IMR-90 (cell line): Measurements from ENCODE around the gene TNFRSF11A. TPM values are rescaled to one million over a fixed set of nuclear protein-coding genes. Genes with fewer than 3 reads are reported as not detected.

Source experiments
- ATAC-seq: fragments of 200-7000 bp; cut with Tn5 transposase; 2 replicates; pipeline ENCODE4 v1.9.1; 2020; ENCODE audit warnings: low read depth, mild to moderate bottlenecking, moderate library complexity
- BruUV-seq: library from RNA; stranded (reverse); fragments of 400-500 nt; replicated peaks from 2 replicates; lab custom pipeline; 2021; lab: Mats Ljungman, UMichigan
- CTCF ChIA-PET: fragments of 300-600 bp; formaldehyde crosslinking; extraction: SDS; loops from one replicate; lab custom pipeline; 2021; ENCODE audit warnings: antibody characterized with exemption; lab: Yijun Ruan, JAX
- POLR2A ChIA-PET: fragments of 300-600 bp; sonication (Branson Sonifier 250); formaldehyde crosslinking; loops from one replicate; lab custom pipeline; 2022; ENCODE audit warnings: antibody characterized with exemption; ENCODE audit not compliant: unreplicated experiment; lab: Charles Lee
- DNase-seq: peaks from one replicate; pipeline ENCODE4 v3.0.0; 2013
- H2AFZ ChIP-seq: replicated peaks from 2 replicates; pipeline ENCODE3; 2013; ENCODE audit warnings: low read length, mild to moderate bottlenecking; ENCODE audit not compliant: poor library complexity
- H2AK5ac ChIP-seq: 2 replicates; pipeline ENCODE4 v1.6.1; 2013; ENCODE audit warnings: low read depth, low read length, inconsistent platforms
- H2AK9ac ChIP-seq: replicated peaks from 2 replicates; pipeline ENCODE3; 2013; ENCODE audit warnings: mild to moderate bottlenecking, low read depth, low read length, moderate library complexity; ENCODE audit not compliant: poor library complexity
- H2BK120ac ChIP-seq: 2 replicates; pipeline ENCODE4 v1.6.1; 2013; ENCODE audit warnings: low read depth, low read length, inconsistent platforms
- H2BK15ac ChIP-seq: 3 replicates; pipeline ENCODE4 v1.6.1; 2013; ENCODE audit warnings: low read depth, low read length, inconsistent platforms
- H2BK20ac ChIP-seq: 2 replicates; pipeline ENCODE4 v1.6.1; 2013; ENCODE audit warnings: low read depth, mild to moderate bottlenecking, inconsistent platforms, low read length, moderate library complexity
- H2BK5ac ChIP-seq: 2 replicates; pipeline ENCODE4 v1.6.1; 2013; ENCODE audit warnings: mild to moderate bottlenecking, low read depth, low read length, inconsistent platforms; ENCODE audit not compliant: poor library complexity, severe bottlenecking
- H3K14ac ChIP-seq: replicated peaks from 2 replicates; pipeline ENCODE4 v1.6.1; 2013; ENCODE audit warnings: low read depth, low read length, inconsistent platforms
- H3K18ac ChIP-seq: 2 replicates; pipeline ENCODE4 v1.6.1; 2013; ENCODE audit warnings: low read depth, low read length, control low read depth
- H3K23ac ChIP-seq: 2 replicates; pipeline ENCODE4 v1.6.1; 2013; ENCODE audit warnings: low read depth, low read length, inconsistent platforms
- H3K27ac ChIP-seq: 2 replicates; pipeline ENCODE4 v1.5.1; 2013; ENCODE audit warnings: mild to moderate bottlenecking, control low read depth, low read length; ENCODE audit not compliant: insufficient read depth
- H3K27me3 ChIP-seq: 2 replicates; pipeline ENCODE4 v1.6.1; 2013; ENCODE audit warnings: low read length; ENCODE audit not compliant: control insufficient read depth, insufficient read depth
- H3K36me3 ChIP-seq: 2 replicates; pipeline ENCODE4 v1.6.1; 2013; ENCODE audit warnings: low read length, mixed read lengths; ENCODE audit not compliant: control insufficient read depth, insufficient read depth
- H3K4ac ChIP-seq: 2 replicates; pipeline ENCODE4 v1.6.1; 2013; ENCODE audit warnings: low read depth, low read length, inconsistent platforms
- H3K4me1 ChIP-seq: 2 replicates; pipeline ENCODE4 v1.6.1; 2013; ENCODE audit warnings: low read length, mixed read lengths; ENCODE audit not compliant: control insufficient read depth, insufficient read depth
- H3K4me2 ChIP-seq: 2 replicates; pipeline ENCODE4 v1.6.1; 2013; ENCODE audit warnings: low read depth, mild to moderate bottlenecking, control low read depth, low read length, moderate library complexity
- H3K4me3 ChIP-seq: 2 replicates; pipeline ENCODE4 v1.5.1; 2013; ENCODE audit warnings: low read depth, mild to moderate bottlenecking, control low read depth, low read length, moderate library complexity; ENCODE audit not compliant: insufficient read depth
- H3K56ac ChIP-seq: 2 replicates; pipeline ENCODE4 v1.6.1; 2013; ENCODE audit warnings: low read length, inconsistent platforms; ENCODE audit not compliant: insufficient read depth; ENCODE audit errors: extremely low read depth
- H3K79me1 ChIP-seq, 2 experiments: 2 replicates each; pipeline ENCODE4 v1.6.1; 2013; ENCODE audit warnings: low read length in 2 of 2, inconsistent platforms in 1 of 2, low read depth in 1 of 2
- H3K9ac ChIP-seq: 2 replicates; pipeline ENCODE4 v1.6.1; 2013; ENCODE audit warnings: low read depth, low read length, control low read depth
- H3K9me1 ChIP-seq: 2 replicates; pipeline ENCODE4 v1.6.1; 2013; ENCODE audit warnings: low read length, inconsistent platforms; ENCODE audit not compliant: insufficient read depth
- H3K9me3 ChIP-seq: 2 replicates; pipeline ENCODE4 v1.6.1; 2013; ENCODE audit warnings: low read length; ENCODE audit not compliant: control insufficient read depth, insufficient read depth
- H4K20me1 ChIP-seq: 2 replicates; pipeline ENCODE4 v1.6.1; 2013; ENCODE audit warnings: low read length, inconsistent platforms; ENCODE audit not compliant: insufficient read depth
- H4K5ac ChIP-seq: 2 replicates; pipeline ENCODE4 v1.6.1; 2013; ENCODE audit warnings: mild to moderate bottlenecking, low read depth, low read length, control low read depth
- H4K8ac ChIP-seq, 2 experiments: 2 replicates each; pipeline ENCODE4 v1.6.1; 2013; ENCODE audit warnings: low read depth in 2 of 2, low read length in 2 of 2, control low read depth in 1 of 2, inconsistent platforms in 1 of 2
- H4K91ac ChIP-seq: 2 replicates; pipeline ENCODE4 v1.6.1; 2013; ENCODE audit warnings: low read depth, low read length, inconsistent platforms; ENCODE audit not compliant: insufficient read depth
- BHLHE40 ChIP-seq: fragments of 150-350 bp; IDR thresholded peaks from 2 replicates; pipeline ENCODE4 v1.6.1; 2016; ENCODE audit warnings: mild to moderate bottlenecking, low read depth, low read length
- CEBPB ChIP-seq: IDR thresholded peaks from 2 replicates; pipeline ENCODE4 v1.6.1; 2012; ENCODE audit warnings: low read depth, low read length, improper control_type of control experiment
- CHD1 ChIP-seq: IDR thresholded peaks from 2 replicates; pipeline ENCODE4 v1.6.1; 2012; ENCODE audit warnings: low read depth, low read length, improper control_type of control experiment
- CTCF ChIP-seq: conservative IDR thresholded peaks from 2 replicates; pipeline ENCODE4 v1.5.1; 2012; ENCODE audit warnings: mild to moderate bottlenecking, low read depth, low read length, improper control_type of control experiment
- ELK1 ChIP-seq: fragments of 150-350 bp; IDR thresholded peaks from 2 replicates; pipeline ENCODE4 v1.6.1; 2016; ENCODE audit warnings: low read depth, mild to moderate bottlenecking, low read length, moderate library complexity, borderline replicate concordance
- FOS ChIP-seq: fragments of 150-350 bp; IDR thresholded peaks from 2 replicates; pipeline ENCODE4 v1.6.1; 2016; ENCODE audit warnings: low read depth, low read length
- MAFK ChIP-seq: IDR thresholded peaks from 2 replicates; pipeline ENCODE4 v1.6.1; 2012; ENCODE audit warnings: low read depth, low read length, improper control_type of control experiment
- MAZ ChIP-seq: IDR thresholded peaks from 2 replicates; pipeline ENCODE4 v1.6.1; 2012; ENCODE audit warnings: low read depth, mild to moderate bottlenecking, low read length, improper control_type of control experiment, moderate library complexity, borderline replicate concordance
- MXI1 ChIP-seq: IDR thresholded peaks from 2 replicates; pipeline ENCODE4 v1.6.1; 2012; ENCODE audit warnings: low read depth, mild to moderate bottlenecking, low read length, moderate library complexity, borderline replicate concordance
- NFE2L2 ChIP-seq: fragments of 150-350 bp; IDR thresholded peaks from 2 replicates; pipeline ENCODE4 v1.6.1; 2016; ENCODE audit warnings: low read depth, mild to moderate bottlenecking, low read length
- POLR2A ChIP-seq: IDR thresholded peaks from 2 replicates; pipeline ENCODE4 v1.6.1; 2012; ENCODE audit warnings: mild to moderate bottlenecking, low read depth, low read length
- RAD21 ChIP-seq: IDR thresholded peaks from 2 replicates; pipeline ENCODE4 v1.6.1; 2012; ENCODE audit warnings: low read length, improper control_type of control experiment
- RCOR1 ChIP-seq: IDR thresholded peaks from 2 replicates; pipeline ENCODE4 v1.6.1; 2012; ENCODE audit warnings: mild to moderate bottlenecking, low read length, improper control_type of control experiment; ENCODE audit not compliant: insufficient replicate concordance
- RFX5 ChIP-seq: IDR thresholded peaks from 2 replicates; pipeline ENCODE4 v1.8.0; 2012; ENCODE audit warnings: low read depth, mild to moderate bottlenecking, low read length, moderate library complexity
- SMC3 ChIP-seq: fragments of 150-350 bp; IDR thresholded peaks from 2 replicates; pipeline ENCODE4 v1.6.1; 2016; ENCODE audit warnings: low read depth, mild to moderate bottlenecking, antibody characterized with exemption, low read length, moderate library complexity
- WGBS, 2 experiments: methylation state at CpG; one replicate each; pipeline versions ENCODE4 v1.1.5 to v1.1.7; 2013; ENCODE audit warnings: missing lambda C conversion rate in 2 of 2; ENCODE audit not compliant: insufficient read length in 1 of 2; ENCODE audit errors: extremely low coverage in 2 of 2; 5-methylcytosine and 5-hydroxymethylcytosine counted together
- dilution Hi-C: fragments of 300-500 bp; cut with HindIII; formaldehyde crosslinking; loops from one replicate; pipeline ENCODE4 v1.14.3; 2018; ENCODE audit warnings: low sequenced_read_pairs; ENCODE audit not compliant: unreplicated experiment
- in situ Hi-C: fragments of 300-500 bp; cut with MboI; formaldehyde crosslinking; loops from 3 replicates; pipeline ENCODE4 v1.14.3; 2019; ENCODE audit warnings: low sequenced_read_pairs, inconsistent platforms, mixed read lengths
- intact Hi-C: fragments of 100-400 bp; cut with micrococcal nuclease; formaldehyde crosslinking; loops from 2 replicates; pipeline ENCODE4 v1.10.0; 2022
- polyA plus RNA-seq, 3 experiments: library from polyadenylated mRNA; depleted of rRNA; stranded (reverse); fragments of >200 nt; gene quantifications; 2 replicates each; pipeline ENCODE4 v1.2.3, GENCODE V29; 2012; ENCODE audit warnings: low replicate concordance in 1 of 3
- total RNA-seq: library from RNA; depleted of rRNA; stranded (reverse); fragments of >200 nt; gene quantifications from 2 replicates; pipeline ENCODE4 v1.2.3, GENCODE V29; 2012
- TF ChIP-seq, protein P1 (sequence below): fragments of 150-350 bp; IDR thresholded peaks from 2 replicates; pipeline ENCODE4 v1.6.1; 2017; ENCODE audit warnings: mild to moderate bottlenecking, antibody characterized with exemption, low read length, low read depth

The TNFRSF11A gene
- total and polyA plus RNA-seq, 2 of the 4 experiments (the other 2 are of a cell fraction) = under 0.01 TPM; not detected in 1

- H3K23ac ChIP-seq = no peak overlapping the region
- no CpG with 5 or more reads among the region's 5 CpGs for WGBS, 2 experiments
- no peaks in the 10 kb centered on the region for H3K79me1 ChIP-seq
- H2AK5ac ChIP-seq = no peak overlapping the region
- TF ChIP-seq MAFK (no peak), ELK1 (no peak), RFX5 (no peak), NFE2L2 (no peak), RAD21 (no peak), MAZ (no peak), RCOR1 (no peak), POLR2A (no peak), CTCF (no peak), SMC3 (no peak), CHD1 (no peak), MXI1 (no peak), CEBPB (no peak), FOS (no peak), BHLHE40 (no peak)
- TF ChIP-seq, protein P1, sequence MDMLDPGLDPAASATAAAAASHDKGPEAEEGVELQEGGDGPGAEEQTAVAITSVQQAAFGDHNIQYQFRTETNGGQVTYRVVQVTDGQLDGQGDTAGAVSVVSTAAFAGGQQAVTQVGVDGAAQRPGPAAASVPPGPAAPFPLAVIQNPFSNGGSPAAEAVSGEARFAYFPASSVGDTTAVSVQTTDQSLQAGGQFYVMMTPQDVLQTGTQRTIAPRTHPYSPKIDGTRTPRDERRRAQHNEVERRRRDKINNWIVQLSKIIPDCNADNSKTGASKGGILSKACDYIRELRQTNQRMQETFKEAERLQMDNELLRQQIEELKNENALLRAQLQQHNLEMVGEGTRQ = no peak
- H3K9ac ChIP-seq = no peak overlapping the region
- BruUV-seq = no TSS peak
- no peak overlapping the region for H3K56ac ChIP-seq
- no peak overlapping the region for H3K4me3 ChIP-seq
- DNase-seq (no peak), ATAC-seq (no peak)
- H2AFZ ChIP-seq = no peak overlapping the region
- H3K9me1 ChIP-seq = no peaks in the 10 kb centered on the region
- H3K14ac ChIP-seq = no peak overlapping the region
- no peak overlapping the region for H4K8ac ChIP-seq
- no peaks in the 10 kb centered on the region for H3K36me3 ChIP-seq
- H4K5ac ChIP-seq = no peak overlapping the region
- no peak overlapping the region for H2BK20ac ChIP-seq
- no peak overlapping the region for H3K4me2 ChIP-seq
- dilution Hi-C loops = no loop called here
- H3K27ac ChIP-seq = no peak overlapping the region
- H3K27me3 ChIP-seq = peaks cover 37% of the 10 kb centered on the region
- no peak overlapping the region for H3K4ac ChIP-seq
- no peaks in the 10 kb centered on the region for H4K20me1 ChIP-seq
- intact Hi-C loops = no loop called here
- no peak overlapping the region for H2BK15ac ChIP-seq
- H3K9me3 ChIP-seq = no peaks in the 10 kb centered on the region
- no peak overlapping the region for H2BK5ac ChIP-seq
- no peak overlapping the region for H2AK9ac ChIP-seq
- in situ Hi-C loops = no loop called here
- H4K91ac ChIP-seq = no peak overlapping the region
- ChIA-PET CTCF (interaction anchor here (1.0 kb wide), 1 partner anchor 13 kb away, joined by 3 read pairs; no protein-coding TSS in a partner anchor), POLR2A (no interaction called here)
- H2BK120ac ChIP-seq = no peak overlapping the region
- H3K18ac ChIP-seq = no peak overlapping the region
- no peaks in the 10 kb centered on the region for H3K4me1 ChIP-seq
Measured at GRCh38 chr18:62357079-62357719, 32.1 kb downstream of the TNFRSF11A start.
